Measurements from ENCODE around the gene PPP1R16B. TPM values are rescaled to one million over a fixed set of nuclear protein-coding genes. Genes with fewer than 3 reads are reported as not detected.

PPP1R16B gene
- total and polyA plus RNA-seq, 11 donors: 1.9 to 12.2 (median 6.9) TPM

- H3K27ac ChIP-seq: no peak overlapping the region
- WGBS, 4 donors: 93 to 98% (median 96%) methylated on average over 9 of the region's 9 CpGs
- H3K4me3 ChIP-seq: no peak overlapping the region
- H3K4me1 ChIP-seq: no peaks in the 10 kb centered on the region
- no peak for DNase-seq
- H3K27me3 ChIP-seq: no peaks in the 10 kb centered on the region
- no peak for TF ChIP-seq CTCF (IDR thresholded peaks at IDR 0.05)
- TF ChIP-seq POLR2A (IDR thresholded peaks at IDR 0.05): no peak
- intact Hi-C loops (cut with DNase I): no loop called here
- H3K36me3 ChIP-seq: peaks cover 0 to 23% (median 0%) of the 10 kb centered on the region in 9 donors
- no peak for ATAC-seq
- H3K9me3 ChIP-seq: no peaks in the 10 kb centered on the region
Measured at GRCh38 chr20:38951611-38952010, 146.1 kb downstream of the PPP1R16B start.

DNA sequence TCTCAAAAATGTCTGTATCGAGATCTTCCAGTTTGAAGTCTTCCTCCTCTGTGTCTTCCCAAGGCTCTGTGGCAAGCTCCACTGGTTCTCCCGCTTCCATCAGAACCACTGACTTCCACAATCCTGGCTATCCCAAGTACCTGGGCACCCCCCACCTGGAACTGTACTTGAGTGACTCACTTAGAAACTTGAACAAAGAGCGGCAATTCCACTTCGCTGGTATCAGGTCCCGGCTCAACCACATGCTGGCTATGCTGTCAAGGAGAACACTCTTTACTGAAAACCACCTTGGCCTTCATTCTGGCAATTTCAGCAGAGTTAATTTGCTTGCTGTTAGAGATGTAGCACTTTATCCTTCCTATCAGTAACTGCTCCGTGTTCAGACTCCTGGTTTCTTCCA, 146.7 kb downstream of the PPP1R16B start:
- intact Hi-C loops (cut with DNase I): no loop called here
- ATAC-seq (no peak), DNase-seq (no peak)
- 96 to 99% (median 96%) methylated on average over 6 of the region's 6 CpGs for WGBS, 4 donors
- Histone ChIP-seq H3K9me3 (no peaks in the 10 kb centered on the region), H3K36me3 (peaks cover 0 to 23% (median 0%) of the 10 kb centered on the region in 9 donors), H3K27me3 (no peaks in the 10 kb centered on the region), H3K27ac (no peak overlapping the region), H3K4me3 (no peak overlapping the region), H3K4me1 (no peaks in the 10 kb centered on the region)
- TF ChIP-seq POLR2A (IDR thresholded peaks at IDR 0.05) (no peak), CTCF (IDR thresholded peaks at IDR 0.05) (no peak)

GRCh38 chr20:38953630-38954340, 148.3 kb downstream of the PPP1R16B start:
- Histone ChIP-seq H3K27me3 (no peaks in the 10 kb centered on the region), H3K4me3 (no peak overlapping the region), H3K36me3 (peaks cover 0 to 15% (median 0%) of the 10 kb centered on the region in 9 donors), H3K4me1 (no peaks in the 10 kb centered on the region), H3K9me3 (no peaks in the 10 kb centered on the region), H3K27ac (no peak overlapping the region)
- intact Hi-C loops (cut with DNase I): no loop called here
- 89 to 94% (median 93%) methylated on average over 8 of the region's 8 CpGs for WGBS, 4 donors
- ATAC-seq: no peak
- TF ChIP-seq POLR2A (IDR thresholded peaks at IDR 0.05) (no peak), CTCF (IDR thresholded peaks at IDR 0.05) (no peak)
- no peak for DNase-seq

- H3K9me3 ChIP-seq: no peaks in the 10 kb centered on the region
- intact Hi-C loops (cut with DNase I): no loop called here
- 94 to 96% (median 96%) methylated on average over 5 of the region's 5 CpGs for WGBS, 4 donors
- TF ChIP-seq CTCF (IDR thresholded peaks at IDR 0.05): no peak
- TF ChIP-seq POLR2A (IDR thresholded peaks at IDR 0.05): no peak
- H3K36me3 ChIP-seq: peaks cover 0 to 5% (median 0%) of the 10 kb centered on the region in 9 donors
- H3K4me3 ChIP-seq: no peak overlapping the region
- DNase-seq (no peak), ATAC-seq (no peak)
- H3K27me3 ChIP-seq: no peaks in the 10 kb centered on the region
- peaks cover 0 to 8% (median 5%) of the 10 kb centered on the region in 12 donors for H3K4me1 ChIP-seq
- no peak overlapping the region for H3K27ac ChIP-seq
Measured at GRCh38 chr20:38957235-38957876, 151.9 kb downstream of the PPP1R16B start.

All from heart left ventricle (tissue), 16 donors.